ENCODE results near the gene MTPN.

Gene MTPN

GRCh38 chr7:135981958-135982646 lies 4.9 kb upstream of the MTPN start:
- Histone ChIP-seq H3K27ac (ENCODE audit: low read depth, low read length) (no peak overlapping the region; the same call in 1 of the 2 replicates), H3K27me3 (ENCODE audit: control insufficient read depth, insufficient read depth, low read length) (no peaks in the 10 kb centered on the region), H3K36me3 (ENCODE audit: control insufficient read depth, insufficient read depth, low read length) (no peaks in the 10 kb centered on the region), H3K4me3 (ENCODE audit: low read depth, low read length) (no peak overlapping the region), H3K9ac (ENCODE audit: low read length) (no peak overlapping the region), H3K4me1 (ENCODE audit: control insufficient read depth, insufficient read depth, low read length) (0 out of 2 replicates have a peak, but pooled peaks cover 5% of the 10 kb centered on the region), H3K9me3 (ENCODE audit: control insufficient read depth, insufficient read depth, low read depth, low read length) (peaks cover 10% of the 10 kb centered on the region)

GRCh38 chr7:135980665-135981180 lies 3.6 kb upstream of the MTPN start:
- peaks cover 7% of the 10 kb centered on the region; the same call in 1 of the 2 replicates for H3K9me3 ChIP-seq (ENCODE audit: control insufficient read depth, insufficient read depth, low read depth, low read length)
- H3K4me1 ChIP-seq (ENCODE audit: control insufficient read depth, insufficient read depth, low read length), result peaks cover 9% of the 10 kb centered on the region; the same call in 1 of the 2 replicates
- no peaks in the 10 kb centered on the region for H3K36me3 ChIP-seq (ENCODE audit: control insufficient read depth, insufficient read depth, low read length)
- no peaks in the 10 kb centered on the region for H3K27me3 ChIP-seq (ENCODE audit: control insufficient read depth, insufficient read depth, low read length)
- no peak overlapping the region for H3K4me3 ChIP-seq (ENCODE audit: low read depth, low read length)
- H3K9ac ChIP-seq (ENCODE audit: low read length), result no peak overlapping the region
- no peak overlapping the region for H3K27ac ChIP-seq (ENCODE audit: low read depth, low read length)

DNA sequence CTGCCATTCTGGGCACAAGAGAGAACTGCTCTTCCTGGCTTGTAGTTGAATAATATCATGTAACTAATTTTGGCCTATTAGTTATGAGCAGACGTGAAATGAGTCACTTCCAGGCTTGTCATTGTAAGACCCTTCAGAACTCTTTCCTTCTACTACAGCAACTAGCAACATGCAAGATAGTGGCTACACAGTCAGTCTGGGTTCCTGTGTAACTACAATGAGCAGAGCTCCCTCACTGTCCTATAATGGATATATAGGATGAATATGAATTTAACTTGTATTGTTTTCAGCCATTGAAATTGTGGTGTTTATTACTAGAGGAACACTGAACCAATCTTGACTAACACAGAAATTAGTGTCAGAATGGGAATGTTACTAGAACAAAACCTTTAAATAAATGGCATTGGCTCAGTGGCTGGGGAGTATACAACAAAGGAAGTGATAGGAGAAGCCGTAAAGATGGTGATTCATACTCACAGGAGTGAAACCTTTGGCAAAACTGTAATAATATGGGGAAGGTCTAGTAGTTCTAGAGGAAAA lies 2.9 kb upstream of the MTPN start:
- Histone ChIP-seq H3K4me3 (ENCODE audit: low read depth, low read length) (no peak overlapping the region), H3K4me1 (ENCODE audit: control insufficient read depth, insufficient read depth, low read length) (peaks cover 9% of the 10 kb centered on the region; the same call in 1 of the 2 replicates), H3K27me3 (ENCODE audit: control insufficient read depth, insufficient read depth, low read length) (no peaks in the 10 kb centered on the region), H3K36me3 (ENCODE audit: control insufficient read depth, insufficient read depth, low read length) (no peaks in the 10 kb centered on the region), H3K9me3 (ENCODE audit: control insufficient read depth, insufficient read depth, low read depth, low read length) (0 out of 2 replicates have a peak, but pooled peaks cover under 1% of the 10 kb centered on the region), H3K27ac (ENCODE audit: low read depth, low read length) (no peak overlapping the region), H3K9ac (ENCODE audit: low read length) (no peak overlapping the region)

DNA sequence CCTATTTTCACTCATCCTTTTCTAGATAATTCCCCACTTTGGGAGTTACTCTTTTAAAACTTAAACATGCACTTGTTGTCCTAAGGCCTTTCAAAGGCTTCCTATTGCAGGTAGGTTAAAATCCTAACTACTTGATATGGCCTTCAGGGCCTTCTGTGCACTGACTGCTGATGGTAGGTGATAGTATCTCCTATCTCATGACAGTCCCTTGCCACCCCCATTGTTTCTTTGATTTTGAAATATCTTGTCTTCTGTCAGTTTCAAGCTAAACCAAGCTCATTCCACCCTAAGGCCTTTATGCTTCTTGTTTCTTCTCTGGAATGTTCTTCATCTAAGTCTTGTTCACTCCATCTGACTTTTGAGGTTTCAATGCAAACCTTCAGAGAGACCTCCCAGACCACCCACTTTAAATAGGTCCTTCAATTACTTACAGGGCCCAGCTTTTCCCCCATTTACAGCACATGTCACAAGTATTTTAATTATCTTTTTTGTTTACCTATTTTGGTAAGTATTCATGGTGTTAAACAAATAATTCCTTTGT lies 2.4 kb upstream of the MTPN start:
- no peaks in the 10 kb centered on the region for H3K9me3 ChIP-seq (ENCODE audit: control insufficient read depth, insufficient read depth, low read depth, low read length)
- H3K27me3 ChIP-seq (ENCODE audit: control insufficient read depth, insufficient read depth, low read length), result no peaks in the 10 kb centered on the region
- H3K9ac ChIP-seq (ENCODE audit: low read length), result no peak overlapping the region
- no peak overlapping the region for H3K27ac ChIP-seq (ENCODE audit: low read depth, low read length)
- no peaks in the 10 kb centered on the region for H3K36me3 ChIP-seq (ENCODE audit: control insufficient read depth, insufficient read depth, low read length)
- H3K4me1 ChIP-seq (ENCODE audit: control insufficient read depth, insufficient read depth, low read length), result peaks cover 9% of the 10 kb centered on the region; the same call in 1 of the 2 replicates
- H3K4me3 ChIP-seq (ENCODE audit: low read depth, low read length), result no peak overlapping the region

- Histone ChIP-seq H3K9me3 (ENCODE audit: control insufficient read depth, insufficient read depth, low read depth, low read length) (no peaks in the 10 kb centered on the region), H3K4me1 (ENCODE audit: control insufficient read depth, insufficient read depth, low read length) (peaks cover 9% of the 10 kb centered on the region; the same call in 1 of the 2 replicates), H3K27me3 (ENCODE audit: control insufficient read depth, insufficient read depth, low read length) (no peaks in the 10 kb centered on the region), H3K36me3 (ENCODE audit: control insufficient read depth, insufficient read depth, low read length) (0 out of 2 replicates have a peak, but pooled peaks cover 1% of the 10 kb centered on the region), H3K27ac (ENCODE audit: low read depth, low read length) (no peak overlapping the region), H3K4me3 (ENCODE audit: low read depth, low read length) (no peak overlapping the region), H3K9ac (ENCODE audit: low read length) (no peak overlapping the region)
Observed at GRCh38 chr7:135978624-135979023, 1.5 kb upstream of the MTPN start.

DNA sequence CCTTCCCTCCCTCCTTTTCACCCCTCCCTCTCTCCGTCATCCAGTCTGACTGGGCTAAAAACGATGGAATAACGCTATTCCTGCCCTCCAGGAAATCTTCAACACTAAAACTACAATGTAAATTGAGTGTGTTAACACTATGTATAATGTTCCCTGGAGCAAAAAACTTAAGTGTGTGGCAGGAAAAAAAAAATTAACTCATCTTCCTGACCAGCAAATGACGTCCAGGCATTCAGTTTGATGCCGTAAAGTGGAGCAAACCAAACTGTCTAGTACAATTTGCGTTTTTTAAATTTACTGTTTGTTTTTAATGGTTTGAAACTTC lies 545 bp upstream of the MTPN start:
- Histone ChIP-seq H3K27me3 (ENCODE audit: control insufficient read depth, insufficient read depth, low read length) (no peaks in the 10 kb centered on the region), H3K36me3 (ENCODE audit: control insufficient read depth, insufficient read depth, low read length) (0 out of 2 replicates have a peak, but pooled peaks cover 4% of the 10 kb centered on the region), H3K9ac (ENCODE audit: low read length) (no peak overlapping the region), H3K4me3 (ENCODE audit: low read depth, low read length) (peak overlapping the region; percentile 97), H3K27ac (ENCODE audit: low read depth, low read length) (no peak overlapping the region), H3K9me3 (ENCODE audit: control insufficient read depth, insufficient read depth, low read depth, low read length) (no peaks in the 10 kb centered on the region), H3K4me1 (ENCODE audit: control insufficient read depth, insufficient read depth, low read length) (peaks cover 9% of the 10 kb centered on the region; the same call in 1 of the 2 replicates)

DNA sequence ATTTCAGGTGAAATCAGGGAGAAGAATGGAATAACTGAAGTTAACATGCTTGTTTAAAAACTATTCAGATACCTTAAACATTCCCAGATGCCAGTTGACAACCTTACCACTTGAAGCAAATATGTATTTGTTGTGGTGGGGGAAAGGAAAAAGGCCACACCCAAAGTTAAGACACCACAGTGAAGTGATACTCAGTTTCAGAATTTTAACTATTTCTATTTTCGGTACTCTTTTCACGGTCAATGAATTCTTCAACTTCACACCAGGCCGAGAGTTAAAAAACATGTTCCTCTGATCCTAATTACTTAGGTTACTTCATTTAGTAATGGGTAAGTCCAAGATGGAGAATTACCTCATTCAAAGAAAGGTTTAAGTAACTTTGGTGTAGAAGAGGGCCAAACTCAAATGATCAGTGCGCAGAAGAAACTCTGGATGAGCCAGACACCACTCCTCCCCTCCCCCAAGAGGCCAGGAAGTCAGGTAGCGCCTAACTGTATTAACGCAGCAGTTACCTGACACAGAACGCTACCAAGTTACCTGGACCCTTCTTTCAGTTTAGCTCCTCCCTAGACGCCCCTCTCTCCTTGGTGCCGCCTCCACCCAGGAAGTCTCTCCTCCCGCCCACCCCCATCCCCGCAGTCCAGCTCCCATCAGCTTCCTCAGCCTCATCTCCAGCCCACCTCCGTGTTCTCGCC lies 700 bp downstream of the MTPN start:
- Histone ChIP-seq H3K27me3 (ENCODE audit: control insufficient read depth, insufficient read depth, low read length) (no peaks in the 10 kb centered on the region), H3K9me3 (ENCODE audit: control insufficient read depth, insufficient read depth, low read depth, low read length) (no peaks in the 10 kb centered on the region), H3K36me3 (ENCODE audit: control insufficient read depth, insufficient read depth, low read length) (peaks cover 9% of the 10 kb centered on the region), H3K4me1 (ENCODE audit: control insufficient read depth, insufficient read depth, low read length) (peaks cover 4% of the 10 kb centered on the region; the same call in 1 of the 2 replicates), H3K4me3 (ENCODE audit: low read depth, low read length) (peak overlapping the region; percentile 97), H3K27ac (ENCODE audit: low read depth, low read length) (peak overlapping the region; percentile 54; the same call in 1 of the 2 replicates), H3K9ac (ENCODE audit: low read length) (peak overlapping the region; percentile 89)

GRCh38 chr7:135975166-135975565 lies 2.0 kb downstream of the MTPN start:
- Histone ChIP-seq H3K27ac (ENCODE audit: low read depth, low read length) (no peak overlapping the region), H3K4me3 (ENCODE audit: low read depth, low read length) (no peak overlapping the region), H3K9ac (ENCODE audit: low read length) (no peak overlapping the region), H3K9me3 (ENCODE audit: control insufficient read depth, insufficient read depth, low read depth, low read length) (no peaks in the 10 kb centered on the region), H3K27me3 (ENCODE audit: control insufficient read depth, insufficient read depth, low read length) (no peaks in the 10 kb centered on the region), H3K4me1 (ENCODE audit: control insufficient read depth, insufficient read depth, low read length) (peaks cover 4% of the 10 kb centered on the region; the same call in 1 of the 2 replicates), H3K36me3 (ENCODE audit: control insufficient read depth, insufficient read depth, low read length) (peaks cover 9% of the 10 kb centered on the region)

GRCh38 chr7:135974667-135975066 lies 2.5 kb downstream of the MTPN start:
- Histone ChIP-seq H3K9me3 (ENCODE audit: control insufficient read depth, insufficient read depth, low read depth, low read length) (no peaks in the 10 kb centered on the region), H3K27ac (ENCODE audit: low read depth, low read length) (no peak overlapping the region), H3K27me3 (ENCODE audit: control insufficient read depth, insufficient read depth, low read length) (no peaks in the 10 kb centered on the region), H3K9ac (ENCODE audit: low read length) (no peak overlapping the region), H3K4me3 (ENCODE audit: low read depth, low read length) (no peak overlapping the region), H3K4me1 (ENCODE audit: control insufficient read depth, insufficient read depth, low read length) (peaks cover 4% of the 10 kb centered on the region; the same call in 1 of the 2 replicates), H3K36me3 (ENCODE audit: control insufficient read depth, insufficient read depth, low read length) (peaks cover 14% of the 10 kb centered on the region)

DNA sequence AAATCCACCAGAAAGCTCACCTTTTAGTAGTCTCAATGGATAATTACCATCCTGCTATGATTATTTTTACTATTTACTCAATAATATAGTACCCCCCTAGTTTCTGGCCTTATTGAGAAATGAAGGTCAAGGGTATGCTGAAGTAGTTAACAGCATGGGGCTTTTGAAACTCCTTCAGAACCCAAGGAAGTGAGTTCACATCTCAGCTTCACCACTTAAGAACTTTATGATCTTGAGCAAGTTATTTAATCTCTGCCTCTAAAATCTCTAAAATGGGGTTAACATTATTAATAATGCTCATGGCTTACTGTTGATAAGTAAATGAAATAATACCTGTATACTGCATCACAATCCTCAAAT lies 5.8 kb downstream of the MTPN start:
- Histone ChIP-seq H3K27ac (ENCODE audit: low read depth, low read length) (no peak overlapping the region), H3K27me3 (ENCODE audit: control insufficient read depth, insufficient read depth, low read length) (no peaks in the 10 kb centered on the region), H3K36me3 (ENCODE audit: control insufficient read depth, insufficient read depth, low read length) (peaks cover 19% of the 10 kb centered on the region), H3K4me3 (ENCODE audit: low read depth, low read length) (no peak overlapping the region), H3K4me1 (ENCODE audit: control insufficient read depth, insufficient read depth, low read length) (peaks cover 4% of the 10 kb centered on the region; the same call in 1 of the 2 replicates), H3K9me3 (ENCODE audit: control insufficient read depth, insufficient read depth, low read depth, low read length) (no peaks in the 10 kb centered on the region), H3K9ac (ENCODE audit: low read length) (no peak overlapping the region)
